ENCODE measurements around the gene SBF1.

SBF1 gene

GRCh38 chr22:50440544-50441249 lies 34.1 kb downstream of the SBF1 start:
- Histone ChIP-seq H3K4me3 (ENCODE audit: low read depth, low read length) (no peak overlapping the region), H3K9me3 (ENCODE audit: control insufficient read depth, insufficient read depth, low read depth, low read length) (no peaks in the 10 kb centered on the region), H3K36me3 (ENCODE audit: control insufficient read depth, insufficient read depth, low read length) (peaks cover 73% of the 10 kb centered on the region), H3K27me3 (ENCODE audit: control insufficient read depth, insufficient read depth, low read length) (no peaks in the 10 kb centered on the region), H3K27ac (ENCODE audit: low read depth, low read length) (no peak overlapping the region), H3K4me1 (ENCODE audit: control insufficient read depth, insufficient read depth, low read length) (peaks cover 6% of the 10 kb centered on the region; the same call in 1 of the 2 replicates), H3K9ac (ENCODE audit: low read length) (no peak overlapping the region)

DNA sequence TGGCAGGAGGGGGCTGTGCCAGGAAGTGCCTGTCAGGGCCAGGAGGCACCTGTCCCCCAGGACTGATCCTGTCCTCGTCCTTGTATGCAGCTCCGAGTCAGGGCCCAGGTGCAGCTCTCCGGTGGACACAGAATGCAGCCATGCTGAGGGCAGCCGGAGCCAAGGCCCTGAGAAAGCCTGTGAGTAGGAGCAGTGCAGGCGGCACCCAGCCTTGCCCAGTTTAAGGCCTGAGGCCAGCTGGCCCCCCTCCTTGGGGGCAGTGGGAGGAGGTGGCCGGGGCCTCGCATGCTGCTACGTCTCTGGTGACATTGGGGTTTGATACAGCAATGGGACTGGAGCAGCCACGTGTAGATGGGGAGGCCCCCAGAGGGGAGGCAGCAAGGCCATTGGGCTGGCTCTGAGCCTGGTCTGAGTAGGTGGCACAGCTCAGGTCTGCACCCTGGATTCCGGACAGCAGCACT lies 34.9 kb downstream of the SBF1 start:
- no peak overlapping the region for H3K4me3 ChIP-seq (ENCODE audit: low read depth, low read length)
- no peaks in the 10 kb centered on the region for H3K9me3 ChIP-seq (ENCODE audit: control insufficient read depth, insufficient read depth, low read depth, low read length)
- H3K27ac ChIP-seq (ENCODE audit: low read depth, low read length), result no peak overlapping the region
- H3K27me3 ChIP-seq (ENCODE audit: control insufficient read depth, insufficient read depth, low read length), result no peaks in the 10 kb centered on the region
- no peaks in the 10 kb centered on the region for H3K4me1 ChIP-seq (ENCODE audit: control insufficient read depth, insufficient read depth, low read length)
- H3K36me3 ChIP-seq (ENCODE audit: control insufficient read depth, insufficient read depth, low read length), result peaks cover 73% of the 10 kb centered on the region
- H3K9ac ChIP-seq (ENCODE audit: low read length), result no peak overlapping the region

- H3K4me1 ChIP-seq (ENCODE audit: control insufficient read depth, insufficient read depth, low read length), result no peaks in the 10 kb centered on the region
- no peak overlapping the region for H3K4me3 ChIP-seq (ENCODE audit: low read depth, low read length)
- no peak overlapping the region for H3K9ac ChIP-seq (ENCODE audit: low read length)
- H3K36me3 ChIP-seq (ENCODE audit: control insufficient read depth, insufficient read depth, low read length), result peaks cover 72% of the 10 kb centered on the region
- H3K9me3 ChIP-seq (ENCODE audit: control insufficient read depth, insufficient read depth, low read depth, low read length), result no peaks in the 10 kb centered on the region
- no peaks in the 10 kb centered on the region for H3K27me3 ChIP-seq (ENCODE audit: control insufficient read depth, insufficient read depth, low read length)
- H3K27ac ChIP-seq (ENCODE audit: low read depth, low read length), result no peak overlapping the region
These were observed 35.4 kb downstream of the SBF1 start for GRCh38 chr22:50439314-50439870.

DNA sequence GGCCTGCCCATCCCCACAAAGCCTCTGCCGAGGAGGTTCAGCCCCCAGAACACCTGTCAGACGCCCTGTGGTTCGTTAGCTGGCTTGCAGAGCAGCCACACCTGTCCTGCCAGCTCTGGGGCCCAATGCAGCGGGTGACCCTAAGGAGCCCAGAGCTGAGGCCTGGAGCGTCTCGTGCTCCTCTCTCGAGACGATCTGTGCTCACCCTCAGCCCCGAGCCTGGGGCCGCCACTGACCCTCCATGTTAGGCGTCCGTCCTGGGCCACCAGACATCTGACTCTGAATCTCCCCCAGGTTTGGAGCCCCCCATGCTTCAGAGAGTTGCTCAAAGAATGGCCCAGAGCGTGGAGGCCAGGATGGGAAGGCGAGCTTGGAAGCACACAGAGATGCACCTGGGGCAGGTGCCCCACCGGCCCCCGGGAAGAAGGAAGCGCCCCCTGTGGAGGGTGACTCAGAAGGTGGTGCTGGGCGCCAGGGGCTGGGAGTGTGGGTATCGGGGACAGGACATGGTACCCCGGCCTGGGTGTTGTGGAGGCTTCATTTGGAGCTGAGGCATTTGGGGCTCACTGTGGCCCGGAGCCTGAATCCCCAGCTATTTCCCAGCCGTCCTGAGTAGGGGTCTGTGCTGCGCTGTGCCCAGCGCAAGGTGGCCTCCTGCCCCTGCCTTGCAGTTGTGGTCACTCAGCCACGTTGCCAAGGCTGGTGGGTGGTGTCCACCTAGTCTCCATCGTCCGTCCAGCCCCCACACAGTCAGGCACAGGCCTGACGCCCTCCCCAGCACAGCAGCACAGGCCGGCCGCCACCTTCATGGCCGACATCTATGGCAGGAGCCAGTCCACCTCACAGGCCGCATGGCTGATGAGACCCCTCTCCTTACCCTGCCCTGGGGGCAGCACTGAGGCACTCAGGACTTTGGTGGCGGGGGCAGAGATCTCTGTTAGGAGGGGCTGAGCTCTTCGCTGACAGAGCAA lies 36.2 kb downstream of the SBF1 start:
- Histone ChIP-seq H3K27ac (ENCODE audit: low read depth, low read length) (no peak overlapping the region), H3K4me3 (ENCODE audit: low read depth, low read length) (no peak overlapping the region), H3K9me3 (ENCODE audit: control insufficient read depth, insufficient read depth, low read depth, low read length) (no peaks in the 10 kb centered on the region), H3K27me3 (ENCODE audit: control insufficient read depth, insufficient read depth, low read length) (no peaks in the 10 kb centered on the region), H3K4me1 (ENCODE audit: control insufficient read depth, insufficient read depth, low read length) (no peaks in the 10 kb centered on the region), H3K36me3 (ENCODE audit: control insufficient read depth, insufficient read depth, low read length) (peaks cover 72% of the 10 kb centered on the region), H3K9ac (ENCODE audit: low read length) (no peak overlapping the region)

- H3K27me3 ChIP-seq (ENCODE audit: control insufficient read depth, insufficient read depth, low read length), result no peaks in the 10 kb centered on the region
- H3K36me3 ChIP-seq (ENCODE audit: control insufficient read depth, insufficient read depth, low read length), result peaks cover 75% of the 10 kb centered on the region
- H3K4me3 ChIP-seq (ENCODE audit: low read depth, low read length), result no peak overlapping the region
- H3K27ac ChIP-seq (ENCODE audit: low read depth, low read length), result no peak overlapping the region
- H3K9ac ChIP-seq (ENCODE audit: low read length), result no peak overlapping the region
- H3K9me3 ChIP-seq (ENCODE audit: control insufficient read depth, insufficient read depth, low read depth, low read length), result no peaks in the 10 kb centered on the region
- no peaks in the 10 kb centered on the region for H3K4me1 ChIP-seq (ENCODE audit: control insufficient read depth, insufficient read depth, low read length)
These were observed 37.1 kb downstream of the SBF1 start for GRCh38 chr22:50437511-50438304.

- no peaks in the 10 kb centered on the region for H3K9me3 ChIP-seq (ENCODE audit: control insufficient read depth, insufficient read depth, low read depth, low read length)
- no peak overlapping the region for H3K9ac ChIP-seq (ENCODE audit: low read length)
- H3K4me3 ChIP-seq (ENCODE audit: low read depth, low read length), result no peak overlapping the region
- H3K27me3 ChIP-seq (ENCODE audit: control insufficient read depth, insufficient read depth, low read length), result no peaks in the 10 kb centered on the region
- H3K4me1 ChIP-seq (ENCODE audit: control insufficient read depth, insufficient read depth, low read length), result no peaks in the 10 kb centered on the region
- H3K36me3 ChIP-seq (ENCODE audit: control insufficient read depth, insufficient read depth, low read length), result peaks cover 82% of the 10 kb centered on the region
- no peak overlapping the region for H3K27ac ChIP-seq (ENCODE audit: low read depth, low read length)
These were observed 37.9 kb downstream of the SBF1 start for GRCh38 chr22:50436841-50437341.

- Histone ChIP-seq H3K4me3 (ENCODE audit: low read depth, low read length) (no peak overlapping the region), H3K4me1 (ENCODE audit: control insufficient read depth, insufficient read depth, low read length) (no peaks in the 10 kb centered on the region), H3K27me3 (ENCODE audit: control insufficient read depth, insufficient read depth, low read length) (no peaks in the 10 kb centered on the region), H3K9ac (ENCODE audit: low read length) (no peak overlapping the region), H3K27ac (ENCODE audit: low read depth, low read length) (no peak overlapping the region), H3K9me3 (ENCODE audit: control insufficient read depth, insufficient read depth, low read depth, low read length) (no peaks in the 10 kb centered on the region), H3K36me3 (ENCODE audit: control insufficient read depth, insufficient read depth, low read length) (peaks cover 83% of the 10 kb centered on the region)
These were observed 38.6 kb downstream of the SBF1 start for GRCh38 chr22:50436015-50436830.

- H3K27ac ChIP-seq (ENCODE audit: low read depth, low read length), result no peak overlapping the region
- no peak overlapping the region for H3K9ac ChIP-seq (ENCODE audit: low read length)
- no peaks in the 10 kb centered on the region for H3K4me1 ChIP-seq (ENCODE audit: control insufficient read depth, insufficient read depth, low read length)
- H3K27me3 ChIP-seq (ENCODE audit: control insufficient read depth, insufficient read depth, low read length), result no peaks in the 10 kb centered on the region
- H3K9me3 ChIP-seq (ENCODE audit: control insufficient read depth, insufficient read depth, low read depth, low read length), result no peaks in the 10 kb centered on the region
- H3K4me3 ChIP-seq (ENCODE audit: low read depth, low read length), result no peak overlapping the region
- H3K36me3 ChIP-seq (ENCODE audit: control insufficient read depth, insufficient read depth, low read length), result peaks cover 81% of the 10 kb centered on the region
These were observed 39.4 kb downstream of the SBF1 start for GRCh38 chr22:50435291-50436014.

DNA sequence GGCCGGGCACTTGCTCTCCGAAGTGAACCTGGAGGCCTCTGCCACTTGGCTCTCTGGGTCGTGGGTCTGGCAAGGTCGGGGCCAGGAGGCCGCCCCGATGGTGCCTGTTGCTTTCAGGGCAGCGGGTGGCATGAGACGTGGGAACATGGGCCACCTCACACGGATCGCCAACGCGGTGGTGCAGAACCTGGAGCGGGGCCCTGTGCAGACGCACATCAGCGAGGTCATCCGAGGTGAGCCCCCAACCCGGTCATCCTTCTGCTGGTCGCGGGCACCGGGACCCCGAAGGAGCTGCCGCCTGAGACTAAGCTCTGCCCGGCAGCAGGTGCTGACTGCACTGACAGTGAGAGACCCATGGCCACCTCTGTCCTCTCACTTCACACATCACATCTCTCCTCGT lies 40.0 kb downstream of the SBF1 start:
- H3K36me3 ChIP-seq (ENCODE audit: control insufficient read depth, insufficient read depth, low read length), result peaks cover 81% of the 10 kb centered on the region
- no peaks in the 10 kb centered on the region for H3K27me3 ChIP-seq (ENCODE audit: control insufficient read depth, insufficient read depth, low read length)
- H3K9me3 ChIP-seq (ENCODE audit: control insufficient read depth, insufficient read depth, low read depth, low read length), result no peaks in the 10 kb centered on the region
- H3K27ac ChIP-seq (ENCODE audit: low read depth, low read length), result no peak overlapping the region
- no peak overlapping the region for H3K9ac ChIP-seq (ENCODE audit: low read length)
- no peak overlapping the region for H3K4me3 ChIP-seq (ENCODE audit: low read depth, low read length)
- no peaks in the 10 kb centered on the region for H3K4me1 ChIP-seq (ENCODE audit: control insufficient read depth, insufficient read depth, low read length)
